HG03575 (cell line): Measurements from ENCODE around the gene LRCH1.

Experiments
- ATAC-seq: cut with Tn5 transposase; IDR thresholded peaks from one replicate; pipeline ENCODE4 v1.9.1; 2021; ENCODE audit not compliant: unreplicated experiment, insufficient number of reproducible peaks, low FRiP score; ENCODE audit errors: extremely low read depth

Gene LRCH1

DNA sequence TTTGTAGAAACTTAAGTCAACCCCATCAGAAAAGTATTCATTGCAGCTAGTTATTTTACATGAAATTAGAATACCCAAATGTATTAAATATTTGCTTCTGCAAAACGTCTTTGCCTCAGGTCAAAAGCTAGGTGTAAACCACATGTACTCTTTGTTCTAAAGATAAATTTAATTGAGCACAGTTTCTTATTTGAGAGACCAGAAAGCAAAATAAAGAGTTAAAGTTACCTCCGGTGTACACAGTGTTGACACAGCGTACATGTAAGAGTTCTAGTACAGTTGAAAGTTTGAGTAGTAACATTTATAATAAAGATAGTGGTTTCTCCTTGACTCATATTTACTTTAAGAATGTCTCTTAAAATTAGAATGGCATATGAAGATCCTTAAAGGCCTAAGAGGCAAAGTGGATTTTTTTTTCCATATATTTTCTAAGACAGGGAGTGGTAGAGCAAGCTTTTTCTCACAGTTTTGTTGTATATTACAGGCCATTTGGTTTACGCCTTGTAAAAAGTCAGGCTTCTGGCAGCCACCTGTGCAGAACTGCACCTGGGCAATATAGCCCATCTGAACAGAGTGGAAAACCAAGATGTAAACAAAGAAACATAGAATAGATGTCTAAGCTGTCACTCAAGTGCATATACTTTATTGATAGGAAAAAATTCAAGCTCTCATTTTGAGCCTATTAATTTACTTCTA is 2.9 kb downstream of the LRCH1 start:
- no peak for ATAC-seq

DNA sequence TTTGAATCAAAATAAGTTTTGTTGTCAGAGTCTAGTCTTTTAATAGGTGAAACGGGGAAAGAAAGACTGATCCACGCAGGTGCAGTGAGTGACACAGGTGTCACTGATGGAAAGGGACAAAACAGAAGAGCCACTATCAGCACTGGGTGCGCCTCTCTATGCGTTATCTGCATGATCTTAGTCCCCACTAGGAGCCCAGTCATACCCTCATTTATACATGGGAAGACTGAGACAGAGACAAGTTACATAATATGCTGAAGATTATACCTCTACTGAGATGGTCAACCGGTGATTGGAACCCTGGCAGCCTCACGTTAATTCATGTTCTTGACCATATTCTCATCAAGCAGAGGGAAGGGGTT is 3.4 kb downstream of the LRCH1 start:
- ATAC-seq: no peak

DNA sequence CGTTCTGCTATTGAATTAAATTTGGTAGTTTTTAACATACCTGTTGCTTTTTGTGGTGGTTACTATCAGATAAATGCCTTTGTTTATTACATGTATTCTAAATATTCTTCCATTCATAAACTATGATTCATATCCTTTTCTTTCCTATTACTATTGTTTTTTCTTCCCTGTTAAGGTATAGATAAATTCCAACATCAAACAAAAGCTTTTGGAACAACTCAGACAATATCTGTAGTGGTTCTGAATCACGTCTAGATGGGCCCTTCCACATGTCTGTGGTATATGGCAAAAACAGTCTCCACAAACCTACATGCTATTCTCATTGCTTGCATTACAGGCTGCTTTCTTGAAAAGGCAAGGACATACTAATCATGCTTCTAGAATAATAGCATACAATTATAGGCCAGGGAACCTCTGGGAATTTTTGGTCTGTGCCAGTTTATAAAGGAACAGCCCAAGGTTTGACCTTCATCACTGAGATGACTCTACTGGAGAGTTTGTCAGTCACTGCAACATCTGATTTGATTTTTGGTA is 6.4 kb downstream of the LRCH1 start:
- no peak for ATAC-seq

DNA sequence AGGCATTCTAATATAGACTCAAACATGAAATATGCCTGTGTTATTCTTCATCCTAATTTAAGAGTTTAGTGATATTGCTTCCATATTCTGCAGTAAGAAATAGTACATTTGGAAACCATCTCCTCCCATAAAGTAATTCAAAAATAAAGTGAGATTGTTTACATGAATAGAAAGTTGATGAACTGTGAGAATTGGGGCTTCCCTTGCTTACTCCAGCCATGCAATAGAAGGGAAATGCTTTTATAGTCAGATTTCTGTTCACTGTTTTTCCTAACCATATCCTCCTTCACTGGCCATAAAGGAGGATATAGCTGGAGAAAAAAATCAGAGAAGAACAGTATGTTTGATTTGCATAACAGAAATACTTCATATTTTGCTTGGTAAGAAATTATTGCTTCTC is 7.8 kb downstream of the LRCH1 start:
- ATAC-seq: no peak

DNA sequence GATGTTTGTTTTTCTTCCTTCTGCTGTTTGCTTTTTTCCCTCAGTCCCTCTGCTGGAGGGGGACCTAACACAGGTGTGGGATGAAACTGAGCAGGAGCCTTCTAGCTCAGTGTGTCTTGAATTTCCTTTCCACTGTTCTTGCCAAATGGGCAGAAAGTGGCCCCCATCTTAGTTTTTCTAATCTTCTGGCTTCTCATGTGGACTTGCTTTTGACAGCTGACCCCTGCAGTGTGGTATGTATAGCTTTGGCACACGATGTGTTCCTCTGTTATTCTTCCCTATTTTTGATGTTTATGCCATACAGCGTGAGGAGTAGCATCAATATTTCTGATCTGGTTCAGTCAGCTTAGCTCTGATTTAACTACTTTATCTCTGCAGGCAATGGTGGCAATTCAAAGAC is 8.3 kb downstream of the LRCH1 start:
- no peak for ATAC-seq

DNA sequence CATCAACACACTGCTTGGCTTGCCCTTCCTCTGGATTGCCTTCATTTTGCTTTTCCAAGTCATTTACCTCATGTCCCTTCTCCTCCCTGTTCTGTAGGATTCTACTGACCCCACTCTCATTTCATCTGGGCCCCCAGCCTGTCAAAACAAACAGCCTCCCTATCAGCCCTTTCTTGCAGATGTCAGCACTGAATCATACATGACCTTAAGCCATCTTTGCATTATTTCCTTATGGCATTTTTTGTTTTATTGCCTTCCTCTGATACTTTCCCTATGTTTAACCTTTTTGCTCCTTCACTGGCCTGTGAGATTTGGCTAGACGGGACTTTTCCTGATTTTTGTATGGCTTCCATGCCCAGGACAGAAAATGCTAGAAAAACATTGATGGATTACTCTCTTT is 8.7 kb downstream of the LRCH1 start:
- ATAC-seq: no peak

DNA sequence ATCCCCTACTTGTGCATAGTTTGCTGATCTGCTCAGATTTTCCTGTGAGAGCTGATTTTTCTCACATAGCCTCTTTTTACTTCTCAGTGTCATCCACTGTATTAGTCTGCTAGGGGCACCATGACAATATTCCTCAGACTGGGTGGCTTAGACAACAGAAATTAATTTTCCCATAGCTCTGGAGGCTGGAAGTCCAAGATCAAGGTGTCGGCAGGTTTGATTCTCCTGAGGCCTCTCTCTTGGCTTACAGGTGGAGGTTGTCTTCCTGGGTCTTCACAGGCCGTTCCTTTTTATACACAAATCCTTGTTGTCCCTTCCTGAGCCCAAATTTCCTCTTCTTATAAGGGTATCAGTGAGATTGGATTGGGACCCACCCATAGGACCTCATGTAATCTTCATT is 9.2 kb downstream of the LRCH1 start:
- ATAC-seq: no peak

DNA sequence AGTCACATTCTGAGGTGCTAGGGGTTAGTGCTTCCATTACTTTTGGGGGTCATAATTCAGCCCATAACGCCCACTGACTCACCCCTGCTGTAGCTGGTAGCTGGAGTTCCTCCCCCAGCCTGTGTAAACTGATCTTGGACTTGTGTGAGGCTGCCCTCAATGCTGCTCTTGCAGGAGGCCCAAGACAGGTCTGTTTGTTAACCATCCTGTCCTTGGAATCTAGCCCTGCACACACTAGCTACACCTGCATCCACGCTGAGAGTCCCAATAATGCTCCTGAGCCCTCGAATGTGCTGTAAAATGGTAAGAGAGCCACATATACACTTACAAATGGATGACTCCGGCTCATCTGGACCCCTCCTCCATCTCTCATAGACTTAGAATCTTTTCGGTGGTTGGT is 9.6 kb downstream of the LRCH1 start:
- ATAC-seq: no peak

DNA sequence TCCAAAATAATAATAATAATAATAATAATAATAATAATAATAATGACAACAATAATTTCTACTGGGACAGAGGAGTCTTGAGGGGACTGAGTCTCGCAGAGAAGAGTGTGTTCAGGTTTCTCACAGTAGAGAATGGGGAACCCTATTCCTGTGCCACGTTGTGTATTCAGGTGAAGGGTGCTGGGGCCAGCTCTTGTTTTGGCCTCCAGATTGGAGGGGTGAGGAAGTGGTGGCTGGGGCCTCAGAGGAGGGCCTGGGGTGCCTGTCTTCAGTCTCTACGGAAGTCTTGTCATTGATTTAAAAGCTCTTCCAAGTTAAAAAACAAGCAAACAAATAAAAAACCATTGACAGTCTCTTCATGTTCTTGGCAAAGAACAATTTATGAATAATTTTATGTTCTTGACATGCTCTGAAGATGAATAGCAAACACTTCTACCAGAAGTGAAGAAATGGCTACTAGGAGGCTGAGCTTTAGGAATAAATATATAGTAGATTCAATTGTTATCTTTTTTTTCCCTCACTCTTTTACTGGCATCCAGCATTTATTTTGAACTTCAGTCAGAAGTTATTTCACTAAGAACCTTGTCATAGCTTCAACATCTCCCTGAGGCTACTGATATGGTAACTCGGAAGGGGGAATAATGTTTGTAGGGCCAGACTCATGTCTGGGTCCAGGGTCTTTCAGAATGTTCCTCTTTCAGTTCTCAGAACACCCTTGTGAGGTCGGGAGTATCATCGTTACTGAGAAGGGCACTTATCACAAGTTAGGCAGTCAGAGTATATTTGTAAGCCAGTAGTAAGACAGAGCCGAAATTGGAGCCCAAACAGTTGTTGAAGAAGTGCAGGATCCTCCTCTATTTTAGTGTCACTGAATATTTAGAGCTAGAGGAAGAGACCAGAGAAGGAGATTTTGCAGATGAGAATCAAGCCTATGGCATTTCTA is 13.1 kb downstream of the LRCH1 start:
- peak; percentile 51 for ATAC-seq

DNA sequence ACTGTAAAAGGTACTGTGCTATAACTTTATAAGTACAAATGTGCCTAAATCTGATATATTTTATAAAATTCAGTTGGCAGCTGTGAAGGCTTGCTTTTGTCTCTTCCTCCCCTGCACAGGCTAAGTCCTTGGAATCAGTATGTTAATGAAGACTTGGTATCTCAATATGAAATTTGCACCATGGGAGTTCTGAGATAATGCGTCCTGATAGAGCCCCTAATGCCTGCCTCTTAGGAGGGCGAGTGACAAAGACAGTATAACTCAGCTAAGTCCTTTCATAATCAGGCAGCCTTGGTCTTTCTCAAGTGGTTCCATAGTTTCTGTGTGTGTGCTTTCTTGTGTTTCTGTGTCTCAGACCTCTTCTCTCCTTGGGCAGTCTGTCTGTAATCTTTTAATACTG is 14.7 kb downstream of the LRCH1 start:
- no peak for ATAC-seq

DNA sequence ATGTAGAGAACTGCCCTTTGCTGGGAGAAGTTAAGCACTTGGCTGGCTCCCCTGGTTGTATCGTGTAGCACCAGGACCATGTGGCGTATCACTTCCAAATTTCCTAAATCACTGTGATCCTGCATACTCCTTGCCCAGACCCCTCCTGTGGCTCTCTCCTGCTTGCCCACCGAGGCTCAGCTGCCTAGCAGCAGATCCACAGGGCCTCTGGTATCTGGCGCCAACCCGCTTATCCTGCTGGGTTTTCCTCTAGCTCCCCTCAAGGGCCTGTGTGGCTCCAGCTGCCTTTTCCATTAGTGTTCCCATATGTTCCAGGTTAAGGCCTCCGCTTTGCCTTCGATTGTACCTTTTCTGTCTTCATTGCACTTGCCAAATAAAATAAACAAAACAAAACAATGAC is 16.5 kb downstream of the LRCH1 start:
- no peak for ATAC-seq

DNA sequence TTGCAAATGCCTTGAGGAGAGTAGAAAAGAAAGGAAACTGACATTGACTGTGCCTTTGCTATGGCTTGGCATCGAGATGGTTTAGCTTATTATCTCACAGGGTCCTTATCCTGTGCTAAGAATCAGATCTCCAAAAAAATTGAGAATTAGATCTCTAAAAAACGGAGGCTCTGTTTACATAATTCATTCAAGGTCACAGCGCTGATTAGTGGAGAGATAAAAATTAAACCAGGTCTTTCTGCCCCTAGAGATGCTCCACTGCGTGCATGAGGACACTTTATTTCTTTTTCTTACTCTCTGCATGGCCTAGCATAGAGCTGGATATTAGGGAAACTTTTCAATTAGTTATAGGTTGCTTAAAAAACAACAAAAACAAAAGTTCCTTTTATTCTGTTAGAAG is 17.3 kb downstream of the LRCH1 start:
- no peak for ATAC-seq

DNA sequence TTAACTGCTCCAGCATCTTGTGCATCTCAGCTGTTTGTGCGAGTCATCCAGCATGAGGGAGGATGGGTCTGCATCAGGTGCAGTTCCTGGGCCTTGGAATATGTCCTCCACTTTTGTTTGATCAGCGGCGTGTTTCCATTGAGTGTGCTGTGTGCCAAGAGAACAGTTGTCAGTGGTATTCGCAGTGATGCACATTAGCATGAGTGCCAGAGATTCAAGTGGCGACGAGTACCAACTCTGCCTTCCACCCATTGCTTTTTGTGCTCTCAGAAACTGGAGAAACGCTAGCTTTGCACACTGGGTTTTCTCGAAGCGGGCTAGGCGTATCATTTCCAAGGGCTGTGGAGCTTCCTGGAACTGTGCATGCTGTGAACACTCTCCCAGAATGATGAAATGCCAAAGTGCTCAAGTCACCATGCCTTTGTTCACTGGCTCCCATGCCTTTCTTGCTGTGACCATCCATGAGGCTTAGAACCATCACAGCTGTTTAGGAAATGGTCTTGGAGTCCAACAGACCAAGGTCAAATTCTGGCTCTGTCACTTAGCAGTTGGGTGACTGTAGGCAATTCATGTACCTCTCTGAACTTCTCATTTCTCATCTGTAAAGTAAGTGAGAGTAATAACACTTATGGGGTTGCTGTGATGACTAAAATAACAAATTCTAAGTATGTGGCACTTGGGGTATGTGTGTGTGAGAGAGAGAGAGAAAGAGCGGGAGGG is 18.4 kb downstream of the LRCH1 start:
- peak; percentile 32 for ATAC-seq

DNA sequence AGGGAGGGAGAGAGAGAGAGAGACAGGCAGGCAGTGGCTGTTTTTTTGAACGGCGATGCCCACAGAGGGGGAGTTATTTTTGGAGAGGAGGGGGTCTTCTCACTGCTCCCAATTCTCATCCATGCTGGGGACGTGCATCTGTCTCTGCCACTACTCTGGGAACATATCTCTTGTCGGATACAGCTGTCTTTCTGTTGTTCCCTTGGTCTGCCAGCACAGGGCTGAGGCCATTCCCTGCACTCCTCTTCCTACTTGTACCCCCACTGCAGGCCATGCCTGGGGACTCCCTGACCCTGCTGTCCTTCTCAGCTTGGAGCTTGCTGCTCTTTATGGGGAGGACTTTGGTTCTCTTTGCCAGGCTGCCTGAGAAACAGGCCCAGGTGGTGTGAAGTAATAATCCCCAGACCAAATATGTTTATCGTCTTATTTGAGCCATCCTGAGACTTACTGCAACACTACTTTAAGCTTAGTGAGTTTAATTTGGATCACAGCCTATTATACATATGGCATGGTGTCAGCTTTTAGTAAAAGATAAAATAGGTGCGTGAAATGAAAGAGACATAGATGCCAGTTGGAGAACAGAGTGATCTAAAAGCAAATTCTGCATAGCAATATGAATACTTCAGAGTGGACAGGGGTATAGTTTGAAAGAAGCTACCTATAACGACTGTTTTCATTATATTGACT is 19.1 kb downstream of the LRCH1 start:
- no peak for ATAC-seq

DNA sequence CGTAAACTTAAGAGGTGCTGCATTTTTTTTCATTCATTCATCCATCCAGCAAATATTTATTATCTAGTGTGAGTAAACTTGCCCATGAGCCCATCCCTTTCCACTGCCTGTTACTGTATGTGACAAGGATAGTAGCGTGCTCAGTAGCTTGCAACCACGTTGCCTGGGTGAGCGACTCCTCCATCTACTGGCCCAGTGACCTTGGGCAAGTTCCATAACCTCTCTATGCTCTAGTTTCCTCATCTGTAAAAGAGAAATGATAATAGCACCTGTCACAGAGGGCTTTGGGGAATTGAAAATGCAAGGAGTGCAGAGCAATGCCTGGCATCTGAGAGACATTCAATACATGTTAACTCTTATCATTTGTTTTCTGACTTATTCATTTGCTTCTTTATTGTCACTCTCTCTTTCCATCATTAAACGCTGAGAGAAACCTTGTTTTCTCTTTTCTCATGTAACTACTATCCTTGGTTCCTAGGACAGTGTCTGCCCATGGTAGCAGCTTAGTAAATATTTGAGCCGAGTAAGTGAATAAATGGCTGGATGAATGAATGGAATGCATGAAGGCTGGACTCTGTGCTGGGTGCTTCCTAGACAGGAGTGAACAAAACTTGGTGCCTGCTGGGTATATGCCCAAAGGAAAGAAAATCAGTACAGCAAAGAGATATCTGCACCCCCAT is 19.9 kb downstream of the LRCH1 start:
- ATAC-seq: no peak

DNA sequence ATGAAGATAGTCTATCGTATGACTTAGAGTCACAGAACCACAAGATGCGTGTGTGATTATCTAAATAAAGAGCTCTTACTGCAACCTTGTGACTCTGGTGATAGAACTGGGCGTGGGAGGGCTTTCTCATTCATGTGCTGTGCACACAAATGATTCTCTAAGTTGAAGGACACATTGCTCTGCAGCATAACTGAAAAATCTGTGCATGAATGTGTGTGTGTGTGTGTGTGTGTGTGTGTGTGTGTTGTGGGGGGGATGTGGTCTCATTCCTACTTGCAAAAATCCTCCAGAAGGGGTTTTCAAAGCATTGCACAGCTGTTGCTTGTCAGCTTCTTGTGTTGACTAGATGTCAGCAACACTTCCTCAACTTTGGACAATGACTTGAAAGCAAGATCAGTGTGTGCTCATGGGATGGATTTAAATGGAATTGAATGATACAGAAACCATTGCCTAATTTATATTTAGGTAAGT is 22.4 kb downstream of the LRCH1 start:
- ATAC-seq: no peak

DNA sequence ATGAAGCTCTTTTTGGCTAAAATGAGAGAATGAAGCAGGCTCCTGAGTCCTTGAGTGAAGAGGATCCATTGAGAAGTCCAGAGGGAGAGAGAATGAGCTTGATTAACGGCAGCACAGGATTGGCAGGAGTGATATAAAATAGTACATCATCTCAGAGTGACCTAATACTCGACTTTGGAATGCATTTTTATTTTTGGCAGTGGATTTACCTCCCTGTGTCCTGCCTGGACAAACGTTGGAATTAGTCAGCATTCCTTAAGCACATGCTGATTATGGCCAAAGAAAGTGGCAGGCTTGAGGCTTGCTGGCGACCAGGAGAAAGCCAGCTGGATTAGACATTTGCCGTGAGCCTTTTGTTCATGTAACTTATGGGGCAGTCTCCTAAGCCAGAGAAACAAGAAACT is 22.9 kb downstream of the LRCH1 start:
- no peak for ATAC-seq

DNA sequence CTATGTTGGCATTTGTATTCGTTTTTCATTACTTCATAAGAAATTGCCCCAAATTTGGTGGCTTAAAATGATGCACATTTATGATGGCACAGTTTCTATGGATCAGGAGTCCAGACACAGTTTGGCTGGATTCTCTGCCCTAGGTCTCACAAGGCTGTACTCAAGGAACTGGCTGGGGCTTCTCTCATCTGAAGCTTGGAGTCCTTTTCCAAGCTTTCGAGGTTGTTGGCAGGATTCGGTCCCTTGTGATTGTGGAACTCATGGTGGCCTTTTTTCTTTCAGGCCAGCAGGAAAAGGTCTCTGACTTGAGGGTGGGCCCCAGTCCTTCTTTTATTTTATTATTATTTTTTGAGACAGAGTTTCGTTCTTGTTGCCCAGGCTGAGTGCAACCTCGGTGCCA is 23.8 kb downstream of the LRCH1 start:
- ATAC-seq: no peak
